Endothelial cell of umbilical vein (primary cell): Measurements from ENCODE around the gene ZNF428.

ENCODE experiments used
- POLR2A ChIP-seq: IDR thresholded peaks from 2 replicates; pipeline ENCODE4 v1.6.1; 2012; ENCODE audit warnings: low read depth, mild to moderate bottlenecking, control low read depth, low read length
- POLR2AphosphoS5 ChIP-seq: IDR thresholded peaks from 2 replicates; pipeline ENCODE4 v1.6.1; 2012; ENCODE audit warnings: low read depth, mild to moderate bottlenecking, control low read depth, low read length, moderate library complexity; ENCODE audit not compliant: insufficient read depth
- TF ChIP-seq, protein P1 (sequence below), 2 donors: IDR thresholded peaks; 1 replicate in 1 of 2; 2 replicates in 1 of 2; pipeline ENCODE4 v1.5.1; 2011; ENCODE audit warnings: low read length in 2 of 2, mild to moderate bottlenecking in 2 of 2, moderate library complexity in 2 of 2, control low read depth in 1 of 2, inconsistent platforms in 1 of 2, low read depth in 1 of 2; ENCODE audit not compliant: insufficient read depth in 1 of 2; ENCODE audit errors: extremely low read depth in 1 of 2

DNA sequence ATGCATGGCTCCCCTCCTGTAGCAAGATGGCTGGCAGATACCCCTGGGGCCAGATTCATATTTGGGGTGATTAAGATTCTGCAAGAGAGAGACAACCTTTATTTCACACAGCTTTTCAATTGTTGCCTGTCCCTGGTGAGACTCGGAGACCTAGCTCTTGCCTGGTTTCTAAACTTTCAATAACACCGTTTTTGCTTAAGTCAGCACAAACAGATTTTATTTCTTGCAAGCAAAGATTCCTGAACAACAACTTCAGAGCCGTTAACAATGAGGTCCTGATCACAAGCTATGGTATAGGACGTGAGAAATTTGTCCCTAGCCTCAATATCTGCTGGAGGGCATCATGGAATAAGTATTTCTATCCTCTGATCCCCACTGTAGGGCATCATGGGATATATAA is 23.1 kb upstream of the ZNF428 start:
- no peak for TF ChIP-seq POLR2AphosphoS5
- TF ChIP-seq, protein P1, sequence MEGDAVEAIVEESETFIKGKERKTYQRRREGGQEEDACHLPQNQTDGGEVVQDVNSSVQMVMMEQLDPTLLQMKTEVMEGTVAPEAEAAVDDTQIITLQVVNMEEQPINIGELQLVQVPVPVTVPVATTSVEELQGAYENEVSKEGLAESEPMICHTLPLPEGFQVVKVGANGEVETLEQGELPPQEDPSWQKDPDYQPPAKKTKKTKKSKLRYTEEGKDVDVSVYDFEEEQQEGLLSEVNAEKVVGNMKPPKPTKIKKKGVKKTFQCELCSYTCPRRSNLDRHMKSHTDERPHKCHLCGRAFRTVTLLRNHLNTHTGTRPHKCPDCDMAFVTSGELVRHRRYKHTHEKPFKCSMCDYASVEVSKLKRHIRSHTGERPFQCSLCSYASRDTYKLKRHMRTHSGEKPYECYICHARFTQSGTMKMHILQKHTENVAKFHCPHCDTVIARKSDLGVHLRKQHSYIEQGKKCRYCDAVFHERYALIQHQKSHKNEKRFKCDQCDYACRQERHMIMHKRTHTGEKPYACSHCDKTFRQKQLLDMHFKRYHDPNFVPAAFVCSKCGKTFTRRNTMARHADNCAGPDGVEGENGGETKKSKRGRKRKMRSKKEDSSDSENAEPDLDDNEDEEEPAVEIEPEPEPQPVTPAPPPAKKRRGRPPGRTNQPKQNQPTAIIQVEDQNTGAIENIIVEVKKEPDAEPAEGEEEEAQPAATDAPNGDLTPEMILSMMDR (IDR thresholded peaks at IDR 0.05; ENCODE audit: extremely low read depth in 1 of 2, insufficient read depth in 1 of 2, low read depth in 1 of 2, low read length in 2 of 2), result no peak
- TF ChIP-seq POLR2A, result no peak
